Upper lobe of left lung (tissue), 4 donors: ENCODE results near the gene PDLIM4.

Experiments
- CTCF ChIP-seq, 6 experiments: fragments of 450-650 bp in 4 of 6; fragments of 200-600 bp in 2 of 6; sonication (generic) in 2 of 6; IDR thresholded peaks; one replicate each; pipeline ENCODE4 v1.5.1; 2016 to 2019; ENCODE audit warnings: antibody characterized with exemption in 6 of 6
- EP300 ChIP-seq, 4 donors: sonication (generic); formaldehyde crosslinking; IDR thresholded peaks; one replicate each; pipeline ENCODE4 v1.5.1; 2017; ENCODE audit warnings: antibody characterized with exemption in 4 of 4, control low read depth in 2 of 4
- POLR2A ChIP-seq, 4 donors: fragments of 450-650 bp; IDR thresholded peaks; one replicate each; pipeline ENCODE4 v1.5.1; 2016 to 2017; ENCODE audit warnings: antibody characterized with exemption in 4 of 4, mild to moderate bottlenecking in 2 of 4

- no peak for TF ChIP-seq CTCF (IDR thresholded peaks at IDR 0.05)
- no peak for TF ChIP-seq EP300 (IDR thresholded peaks at IDR 0.05)
- no peak for TF ChIP-seq POLR2A (IDR thresholded peaks at IDR 0.05)
Measured at GRCh38 chr5:132250547-132250946, 6.9 kb upstream of the PDLIM4 start.
